ENCODE results near the gene FOXA1. TPM values are rescaled to one million over a fixed set of nuclear protein-coding genes. Genes with fewer than 3 reads are reported as not detected.

Gene FOXA1
- total and polyA plus RNA-seq, 2 of the 8 experiments (the other 6 are each of a cell fraction or from before 2014, with no cell fraction given), result 0.08 to 0.20 TPM

GRCh38 chr14:37603688-37604251, 8.7 kb upstream of the FOXA1 start (continued):
- no peak for TF ChIP-seq USF2 (IDR thresholded peaks at IDR 0.05; ENCODE audit: low read length)
- TF ChIP-seq RNF2 (IDR thresholded peaks at IDR 0.05; ENCODE audit: borderline replicate concordance, low read depth, low read length, missing control alignments, poor library complexity, severe bottlenecking), result no peak
- no peak for TF ChIP-seq JUN (IDR thresholded peaks at IDR 0.05; ENCODE audit: low read depth, low read length)
- TF ChIP-seq POLR2A (IDR thresholded peaks at IDR 0.05; ENCODE audit: control extremely low read depth in 1 of 2, low read depth in 2 of 2, low read length in 2 of 2), result no peak
